ENCODE data around the gene CHN2. TPM values are rescaled to one million over a fixed set of nuclear protein-coding genes. Genes with fewer than 3 reads are reported as not detected.

Gene CHN2
- polyA plus RNA-seq, 2 of the 4 experiments (the other 2 are of a cell fraction), result 0.06 TPM; not detected in 1

DNA sequence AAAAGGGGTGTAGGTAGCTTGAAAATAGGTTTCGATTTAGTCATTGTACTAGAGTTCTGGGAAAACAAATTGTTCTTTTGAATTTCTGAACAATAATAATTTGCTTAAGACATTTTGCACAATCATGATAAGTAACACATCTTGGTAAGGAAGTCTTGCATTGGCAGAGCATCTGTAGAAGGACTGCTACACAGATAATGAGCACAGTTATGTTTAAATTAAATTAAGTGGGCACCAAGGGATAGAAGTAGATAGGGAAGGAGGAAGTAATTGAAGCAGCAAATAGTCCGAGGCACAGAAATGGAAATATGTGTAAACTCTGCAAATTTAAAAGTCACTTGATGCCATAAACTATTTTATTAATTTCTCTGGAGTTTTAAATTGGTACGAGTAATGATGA, 122.4 kb downstream of the CHN2 start:
- Histone ChIP-seq H3K4me1 (no peaks in the 10 kb centered on the region), H3K4me2 (no peak overlapping the region), H3K27ac (no peak overlapping the region), H3K9me3 (no peaks in the 10 kb centered on the region), H3K4me3 (no peak overlapping the region)
- FAIRE-seq (no peak), ATAC-seq (no peak), DNase-seq (ENCODE audit: low read depth in 1 of 2, low spot score in 1 of 2) (no peak)
- CTCF ChIA-PET, result no interaction called here
- no peak for TF ChIP-seq SMC3 (IDR thresholded peaks at IDR 0.05)
- no peak for TF ChIP-seq JUN (IDR thresholded peaks at IDR 0.05)
- no peak for TF ChIP-seq MYC (IDR thresholded peaks at IDR 0.05; ENCODE audit: borderline replicate concordance, low read length)
- TF ChIP-seq, protein P1, sequence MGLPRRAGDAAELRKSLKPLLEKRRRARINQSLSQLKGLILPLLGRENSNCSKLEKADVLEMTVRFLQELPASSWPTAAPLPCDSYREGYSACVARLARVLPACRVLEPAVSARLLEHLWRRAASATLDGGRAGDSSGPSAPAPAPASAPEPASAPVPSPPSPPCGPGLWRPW (IDR thresholded peaks at IDR 0.05), result no peak
- TF ChIP-seq ZFP36 (IDR thresholded peaks at IDR 0.05; ENCODE audit: borderline replicate concordance, partially characterized antibody), result no peak
- TF ChIP-seq GATA3 (IDR thresholded peaks at IDR 0.05; ENCODE audit: borderline replicate concordance), result no peak
- no peak for TF ChIP-seq TP53 (CRISPR knock-in tag; IDR thresholded peaks at IDR 0.05)
- TF ChIP-seq, protein P2, sequence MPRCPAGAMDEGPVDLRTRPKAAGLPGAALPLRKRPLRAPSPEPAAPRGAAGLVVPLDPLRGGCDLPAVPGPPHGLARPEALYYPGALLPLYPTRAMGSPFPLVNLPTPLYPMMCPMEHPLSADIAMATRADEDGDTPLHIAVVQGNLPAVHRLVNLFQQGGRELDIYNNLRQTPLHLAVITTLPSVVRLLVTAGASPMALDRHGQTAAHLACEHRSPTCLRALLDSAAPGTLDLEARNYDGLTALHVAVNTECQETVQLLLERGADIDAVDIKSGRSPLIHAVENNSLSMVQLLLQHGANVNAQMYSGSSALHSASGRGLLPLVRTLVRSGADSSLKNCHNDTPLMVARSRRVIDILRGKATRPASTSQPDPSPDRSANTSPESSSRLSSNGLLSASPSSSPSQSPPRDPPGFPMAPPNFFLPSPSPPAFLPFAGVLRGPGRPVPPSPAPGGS (IDR thresholded peaks at IDR 0.05), result no peak
- TF ChIP-seq, protein P3, sequence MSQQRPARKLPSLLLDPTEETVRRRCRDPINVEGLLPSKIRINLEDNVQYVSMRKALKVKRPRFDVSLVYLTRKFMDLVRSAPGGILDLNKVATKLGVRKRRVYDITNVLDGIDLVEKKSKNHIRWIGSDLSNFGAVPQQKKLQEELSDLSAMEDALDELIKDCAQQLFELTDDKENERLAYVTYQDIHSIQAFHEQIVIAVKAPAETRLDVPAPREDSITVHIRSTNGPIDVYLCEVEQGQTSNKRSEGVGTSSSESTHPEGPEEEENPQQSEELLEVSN (IDR thresholded peaks at IDR 0.05; ENCODE audit: borderline replicate concordance, low read depth), result no peak
- no peak for TF ChIP-seq HDAC2 (IDR thresholded peaks at IDR 0.05)
- no peak for TF ChIP-seq ATOH8 (CRISPR knock-in tag; IDR thresholded peaks at IDR 0.05; ENCODE audit: low read depth)
- TF ChIP-seq HOXA7 (CRISPR knock-in tag; IDR thresholded peaks at IDR 0.05), result no peak
- TF ChIP-seq EHF (CRISPR knock-in tag; IDR thresholded peaks at IDR 0.05), result no peak
- TF ChIP-seq ZC3H11A (IDR thresholded peaks at IDR 0.05), result no peak
- TF ChIP-seq KDM5A (IDR thresholded peaks at IDR 0.05), result no peak
- no peak for TF ChIP-seq USF2 (IDR thresholded peaks at IDR 0.05)
- TF ChIP-seq REST (IDR thresholded peaks at IDR 0.05), result no peak
- no peak for TF ChIP-seq ZSCAN20 (CRISPR knock-in tag; IDR thresholded peaks at IDR 0.05)
- TF ChIP-seq NR3C1 (IDR thresholded peaks at IDR 0.05), result no peak
- POLR2A ChIA-PET, result no interaction called here
- WGBS (ENCODE audit: missing lambda C conversion rate), result 20% methylated on average over 3 of the region's 3 CpGs

Data from A549 (cell line).